ENCODE data around the gene GNRH2. TPM values are rescaled to one million over a fixed set of nuclear protein-coding genes. Genes with fewer than 3 reads are reported as not detected.

The GNRH2 gene
- total and polyA plus RNA-seq, 2 of the 8 experiments (the other 6 are each of a cell fraction or from before 2014, with no cell fraction given): 0.09 to 0.82 TPM

- no peak for TF ChIP-seq CHD7 (IDR thresholded peaks at IDR 0.05; ENCODE audit: insufficient replicate concordance, low read length)
- no peak for TF ChIP-seq CEBPB (IDR thresholded peaks at IDR 0.05; ENCODE audit: low read depth, low read length)
- TF ChIP-seq BACH1 (IDR thresholded peaks at IDR 0.05; ENCODE audit: low read length): no peak
- no peak for TF ChIP-seq RAD21 (IDR thresholded peaks at IDR 0.05 in 1 of 2, conservative IDR thresholded peaks at IDR 0.05 in 1 of 2; ENCODE audit: low read depth in 2 of 2, low read length in 2 of 2)
- no peak for TF ChIP-seq TCF12 (IDR thresholded peaks at IDR 0.05; ENCODE audit: low read depth, low read length)
- TF ChIP-seq SIN3A (conservative IDR thresholded peaks at IDR 0.05 in 1 of 2, IDR thresholded peaks at IDR 0.05 in 1 of 2; ENCODE audit: low read depth in 1 of 2, low read length in 2 of 2): no peak
- TF ChIP-seq KDM1A (IDR thresholded peaks at IDR 0.05; ENCODE audit: borderline replicate concordance, low read length): no peak
- TF ChIP-seq MAFK (IDR thresholded peaks at IDR 0.05; ENCODE audit: low read depth, low read length): no peak
- no peak for TF ChIP-seq GTF2F1 (IDR thresholded peaks at IDR 0.05; ENCODE audit: borderline replicate concordance, low read depth, low read length)
- no peak for TF ChIP-seq TAF7 (optimal IDR thresholded peaks at IDR 0.05; ENCODE audit: borderline replicate concordance, low read depth, low read length)
These were observed 40.0 kb upstream of the GNRH2 start (continued) for GRCh38 chr20:3003416-3003815.

Data from H1 (cell line).